K562 (cell line): ENCODE measurements around the gene XPOT. TPM values are rescaled to one million over a fixed set of nuclear protein-coding genes. Genes with fewer than 3 reads are reported as not detected.

Source experiments
- CXXC5 ChIP-seq: fragments of 250-450 bp; sonication (Bioruptor Pico); IDR thresholded peaks from 2 replicates; pipeline ENCODE4 v1.8.0; 2022; ENCODE audit warnings: inconsistent platforms, mild to moderate bottlenecking, moderate library complexity
- NEUROD1 ChIP-seq: fragments of 150-350 bp; IDR thresholded peaks from 2 replicates; pipeline ENCODE4 v1.6.1; 2014; ENCODE audit warnings: borderline replicate concordance, low read length, low read depth; ENCODE audit not compliant: partially characterized antibody
- ZNF778 ChIP-seq: fragments of 450-650 bp; formaldehyde crosslinking; IDR thresholded peaks from 2 replicates; pipeline ENCODE4 v1.4.0; 2020; ENCODE audit warnings: mild to moderate bottlenecking, moderate library complexity
- polyA plus RNA-seq, 8 experiments: library from polyadenylated mRNA; depleted of rRNA in 4 of 8; stranded (reverse) in 5 of 8; unstranded in 3 of 8; fragments of >200 nt; fragmentation: Nextera tagmentation in 2 of 8; fragmentation: Illumina TruSeq in 1 of 8; extraction: Ambion mirVana in 2 of 8; extraction: Trizol in 1 of 8; gene quantifications; 2 replicates each; pipeline versions ENCODE4 v1.2.1 to v1.2.3, GENCODE V29; 2011 to 2014; ENCODE audit warnings: inconsistent platforms in 1 of 8, missing spikeins in 1 of 8
- total RNA-seq, 7 experiments: library from RNA; depleted of rRNA in 6 of 7; stranded (reverse); fragments of >200 nt in 6 of 7; fragmentation: Illumina TruSeq in 2 of 7; extraction: Trizol in 2 of 7; gene quantifications; 2 replicates each; pipeline versions ENCODE4 v1.2.1 to v1.2.3, GENCODE V29; 2011 to 2021; ENCODE audit warnings: low replicate concordance in 1 of 7
- TF ChIP-seq, protein P1 (sequence below), 2 experiments: fragments of 450-650 bp in 1 of 2; sonication (generic) in 1 of 2; formaldehyde crosslinking in 1 of 2; IDR thresholded peaks; 2 replicates each; pipeline versions ENCODE4 v1.7.1 to v1.9.0; 2016 to 2022; ENCODE audit warnings: inconsistent platforms in 1 of 2, mild to moderate bottlenecking in 1 of 2, missing genetic modification reagents in 1 of 2
- TF ChIP-seq, protein P2 (sequence below), 2 experiments: fragments of 450-650 bp; IDR thresholded peaks; 2 replicates each; pipeline ENCODE4 v1.6.1; 2016; ENCODE audit warnings: mild to moderate bottlenecking in 2 of 2, borderline replicate concordance in 1 of 2, low read depth in 1 of 2, moderate library complexity in 1 of 2

Gene XPOT
- total and polyA plus RNA-seq, 9 of the 15 experiments (the other 6 are each of a cell fraction or from before 2014, with no cell fraction given): 26.2 to 192 (median 102) TPM

DNA sequence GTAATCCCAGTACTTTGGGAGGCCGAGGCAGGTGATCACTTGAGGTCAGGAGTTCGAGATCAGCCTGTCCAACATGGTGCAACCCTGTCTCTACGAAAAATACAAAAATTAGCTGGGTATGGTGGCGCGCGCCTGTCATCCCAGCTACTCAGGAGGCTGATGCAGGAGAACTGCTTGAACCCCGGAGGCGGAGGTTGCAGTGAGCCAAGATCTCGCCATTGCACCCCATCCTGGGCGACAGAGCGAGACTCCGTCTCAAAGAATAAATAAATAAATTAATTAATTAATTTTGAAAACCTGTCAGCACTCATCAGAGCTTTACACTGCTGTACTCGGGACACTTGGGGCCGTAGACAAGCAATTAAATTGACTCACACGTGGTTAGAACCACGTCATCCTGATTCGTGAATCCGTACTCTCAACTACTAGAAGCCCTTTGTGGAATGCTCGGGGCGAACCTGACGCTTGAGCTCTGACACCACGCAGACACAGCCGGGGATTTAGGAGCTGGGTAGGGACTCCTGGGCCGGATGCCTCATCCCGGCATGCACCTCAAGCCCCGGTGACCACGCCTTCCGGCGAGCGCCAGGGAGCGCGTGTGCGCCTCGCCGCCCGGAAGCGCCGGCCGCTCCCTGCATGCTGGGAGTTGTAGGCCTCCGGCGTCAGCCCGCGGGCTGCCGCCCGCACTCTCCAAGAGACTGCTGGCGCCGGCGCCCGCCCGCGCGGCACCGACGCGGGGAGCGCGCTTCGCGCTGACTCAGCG, at the start of gene XPOT (continued):
- TF ChIP-seq, protein P1, sequence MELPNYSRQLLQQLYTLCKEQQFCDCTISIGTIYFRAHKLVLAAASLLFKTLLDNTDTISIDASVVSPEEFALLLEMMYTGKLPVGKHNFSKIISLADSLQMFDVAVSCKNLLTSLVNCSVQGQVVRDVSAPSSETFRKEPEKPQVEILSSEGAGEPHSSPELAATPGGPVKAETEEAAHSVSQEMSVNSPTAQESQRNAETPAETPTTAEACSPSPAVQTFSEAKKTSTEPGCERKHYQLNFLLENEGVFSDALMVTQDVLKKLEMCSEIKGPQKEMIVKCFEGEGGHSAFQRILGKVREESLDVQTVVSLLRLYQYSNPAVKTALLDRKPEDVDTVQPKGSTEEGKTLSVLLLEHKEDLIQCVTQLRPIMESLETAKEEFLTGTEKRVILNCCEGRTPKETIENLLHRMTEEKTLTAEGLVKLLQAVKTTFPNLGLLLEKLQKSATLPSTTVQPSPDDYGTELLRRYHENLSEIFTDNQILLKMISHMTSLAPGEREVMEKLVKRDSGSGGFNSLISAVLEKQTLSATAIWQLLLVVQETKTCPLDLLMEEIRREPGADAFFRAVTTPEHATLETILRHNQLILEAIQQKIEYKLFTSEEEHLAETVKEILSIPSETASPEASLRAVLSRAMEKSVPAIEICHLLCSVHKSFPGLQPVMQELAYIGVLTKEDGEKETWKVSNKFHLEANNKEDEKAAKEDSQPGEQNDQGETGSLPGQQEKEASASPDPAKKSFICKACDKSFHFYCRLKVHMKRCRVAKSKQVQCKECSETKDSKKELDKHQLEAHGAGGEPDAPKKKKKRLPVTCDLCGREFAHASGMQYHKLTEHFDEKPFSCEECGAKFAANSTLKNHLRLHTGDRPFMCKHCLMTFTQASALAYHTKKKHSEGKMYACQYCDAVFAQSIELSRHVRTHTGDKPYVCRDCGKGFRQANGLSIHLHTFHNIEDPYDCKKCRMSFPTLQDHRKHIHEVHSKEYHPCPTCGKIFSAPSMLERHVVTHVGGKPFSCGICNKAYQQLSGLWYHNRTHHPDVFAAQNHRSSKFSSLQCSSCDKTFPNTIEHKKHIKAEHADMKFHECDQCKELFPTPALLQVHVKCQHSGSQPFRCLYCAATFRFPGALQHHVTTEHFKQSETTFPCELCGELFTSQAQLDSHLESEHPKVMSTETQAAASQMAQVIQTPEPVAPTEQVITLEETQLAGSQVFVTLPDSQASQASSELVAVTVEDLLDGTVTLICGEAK (IDR thresholded peaks at IDR 0.05): peak; percentile 89
- TF ChIP-seq, protein P1 (CRISPR knock-in tag; IDR thresholded peaks at IDR 0.05): no peak
- TF ChIP-seq, protein P2, sequence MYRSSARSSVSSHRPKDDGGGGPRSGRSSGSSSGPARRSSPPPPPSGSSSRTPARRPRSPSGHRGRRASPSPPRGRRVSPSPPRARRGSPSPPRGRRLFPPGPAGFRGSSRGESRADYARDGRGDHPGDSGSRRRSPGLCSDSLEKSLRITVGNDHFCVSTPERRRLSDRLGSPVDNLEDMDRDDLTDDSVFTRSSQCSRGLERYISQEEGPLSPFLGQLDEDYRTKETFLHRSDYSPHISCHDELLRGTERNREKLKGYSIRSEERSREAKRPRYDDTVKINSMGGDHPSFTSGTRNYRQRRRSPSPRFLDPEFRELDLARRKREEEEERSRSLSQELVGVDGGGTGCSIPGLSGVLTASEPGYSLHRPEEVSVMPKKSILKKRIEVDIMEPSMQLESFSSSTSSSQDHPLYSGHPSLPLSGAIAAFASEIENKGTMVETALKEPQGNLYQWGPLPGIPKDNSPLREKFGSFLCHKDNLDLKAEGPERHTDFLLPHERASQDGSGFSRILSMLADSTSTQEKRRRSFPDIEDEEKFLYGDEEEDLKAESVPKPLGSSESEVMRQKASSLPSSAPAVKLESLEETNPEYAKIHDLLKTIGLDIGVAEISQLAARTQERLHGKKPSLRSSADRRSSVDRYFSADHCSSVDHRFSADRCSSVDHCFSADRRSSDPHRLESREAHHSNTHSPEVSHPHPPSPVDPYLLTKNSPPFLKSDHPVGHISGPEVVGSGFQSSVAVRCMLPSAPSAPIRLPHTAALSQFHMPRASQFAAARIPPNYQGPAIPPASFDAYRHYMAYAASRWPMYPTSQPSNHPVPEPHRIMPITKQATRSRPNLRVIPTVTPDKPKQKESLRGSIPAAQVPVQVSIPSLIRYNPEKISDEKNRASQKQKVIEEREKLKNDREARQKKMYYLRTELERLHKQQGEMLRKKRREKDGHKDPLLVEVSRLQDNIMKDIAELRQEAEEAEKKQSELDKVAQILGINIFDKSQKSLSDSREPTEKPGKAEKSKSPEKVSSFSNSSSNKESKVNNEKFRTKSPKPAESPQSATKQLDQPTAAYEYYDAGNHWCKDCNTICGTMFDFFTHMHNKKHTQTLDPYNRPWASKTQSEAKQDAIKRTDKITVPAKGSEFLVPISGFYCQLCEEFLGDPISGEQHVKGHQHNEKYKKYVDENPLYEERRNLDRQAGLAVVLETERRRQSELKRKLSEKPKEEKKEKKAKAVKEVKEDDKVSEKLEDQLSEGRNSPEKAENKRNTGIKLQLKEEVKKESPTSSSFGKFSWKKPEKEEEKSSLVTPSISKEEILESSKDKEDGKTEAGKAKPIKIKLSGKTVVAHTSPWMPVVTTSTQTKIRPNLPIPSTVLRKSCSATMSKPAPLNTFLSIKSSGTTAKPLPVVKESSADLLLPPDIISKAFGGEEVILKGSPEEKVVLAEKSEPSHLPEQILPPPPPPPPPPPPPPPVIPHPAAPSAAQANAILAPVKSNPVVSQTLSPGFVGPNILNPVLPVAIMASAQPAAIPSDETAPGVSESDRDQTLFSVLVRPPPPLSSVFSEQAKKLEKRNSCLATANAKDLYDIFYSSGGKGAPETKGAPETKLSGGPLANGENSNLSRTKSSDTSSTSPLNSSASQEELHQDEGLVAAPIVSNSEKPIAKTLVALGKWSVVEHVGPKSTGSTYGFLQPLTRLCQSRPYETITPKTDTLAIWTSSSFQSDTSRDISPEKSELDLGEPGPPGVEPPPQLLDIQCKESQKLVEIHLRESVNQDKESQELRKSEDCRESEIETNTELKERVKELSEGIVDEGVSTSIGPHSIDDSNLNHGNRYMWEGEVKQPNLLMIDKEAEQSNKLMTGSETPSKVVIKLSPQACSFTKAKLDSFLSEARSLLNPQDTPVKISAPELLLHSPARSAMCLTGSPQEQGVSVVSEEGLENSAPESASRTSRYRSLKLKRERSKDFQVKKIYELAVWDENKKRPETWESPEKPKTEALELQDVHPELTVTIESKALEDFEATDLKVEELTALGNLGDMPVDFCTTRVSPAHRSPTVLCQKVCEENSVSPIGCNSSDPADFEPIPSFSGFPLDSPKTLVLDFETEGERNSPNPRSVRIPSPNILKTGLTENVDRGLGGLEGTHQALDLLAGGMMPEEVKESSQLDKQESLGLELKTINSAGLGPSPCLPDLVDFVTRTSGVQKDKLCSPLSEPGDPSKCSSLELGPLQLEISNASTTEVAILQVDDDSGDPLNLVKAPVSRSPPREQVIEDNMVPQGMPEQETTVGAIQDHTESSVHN (IDR thresholded peaks at IDR 0.05; ENCODE audit: borderline replicate concordance in 1 of 2, low read depth in 1 of 2): no peak
- peak; percentile 78 for TF ChIP-seq CXXC5 (CRISPR knock-in tag)
- TF ChIP-seq NEUROD1: no peak
- TF ChIP-seq ZNF778 (CRISPR knock-in tag): no peak
